HepG2 (cell line): ENCODE results near the gene RNF126. TPM values are rescaled to one million over a fixed set of nuclear protein-coding genes. Genes with fewer than 3 reads are reported as not detected.

ENCODE experiments used
- ATF7 ChIP-seq, 2 experiments: fragments of 450-650 bp in 1 of 2; sonication (generic) in 1 of 2; formaldehyde crosslinking in 1 of 2; IDR thresholded peaks; 2 replicates each; pipeline versions ENCODE4 v1.4.0 to v1.6.1; 2016 to 2020; ENCODE audit warnings: antibody characterized with exemption in 1 of 2, mild to moderate bottlenecking in 1 of 2, missing genetic modification reagents in 1 of 2
- ATF7-NPFF ChIP-seq: sonication (generic); formaldehyde crosslinking; IDR thresholded peaks from 2 replicates; pipeline ENCODE4 v1.8.1; 2023; ENCODE audit warnings: mild to moderate bottlenecking, low read depth, missing genetic modification reagents, moderate library complexity
- FOXP1 ChIP-seq, 2 experiments: fragments of 450-650 bp in 1 of 2; IDR thresholded peaks; 2 replicates each; pipeline ENCODE4 v1.6.1; 2017 to 2018; ENCODE audit warnings: antibody characterized with exemption in 1 of 2
- HNRNPK ChIP-seq: fragments of 200-400 bp; formaldehyde crosslinking; IDR thresholded peaks from 2 replicates; pipeline ENCODE4 v1.6.1; 2018; ENCODE audit warnings: low read length, low read depth, moderate library complexity, mild to moderate bottlenecking; ENCODE audit not compliant: poor library complexity, severe bottlenecking
- JUN ChIP-seq: sonication (generic); formaldehyde crosslinking; IDR thresholded peaks from 2 replicates; pipeline ENCODE4 v1.4.0; 2020; ENCODE audit warnings: mild to moderate bottlenecking, missing genetic modification reagents
- NFE2 ChIP-seq: sonication (generic); formaldehyde crosslinking; IDR thresholded peaks from 2 replicates; pipeline ENCODE4 v1.4.0; 2020; ENCODE audit warnings: missing genetic modification reagents
- TP53 ChIP-seq: sonication (generic); formaldehyde crosslinking; conservative IDR thresholded peaks from 2 replicates; pipeline ENCODE4 v1.4.0; 2020; ENCODE audit warnings: missing genetic modification reagents
- ZNF251 ChIP-seq: sonication (generic); formaldehyde crosslinking; IDR thresholded peaks from 2 replicates; pipeline ENCODE4 v1.9.0; 2021; ENCODE audit warnings: mild to moderate bottlenecking, missing genetic modification reagents
- ZNF75D ChIP-seq: sonication (generic); formaldehyde crosslinking; IDR thresholded peaks from 2 replicates; pipeline ENCODE4 v1.8.1; 2023; ENCODE audit warnings: missing genetic modification reagents, mild to moderate bottlenecking, borderline replicate concordance
- polyA plus RNA-seq, 8 experiments: library from polyadenylated mRNA; depleted of rRNA in 3 of 8; stranded (reverse) in 7 of 8; unstranded in 1 of 8; fragments of >200 nt; fragmentation: Illumina TruSeq in 4 of 8; extraction: Trizol in 4 of 8; gene quantifications; 2 replicates each; pipeline versions ENCODE4 v1.2.1 to v1.2.3, GENCODE V29; 2011 to 2016; ENCODE audit warnings: low read depth in 4 of 8, missing spikeins in 1 of 8, mixed read lengths in 1 of 8; ENCODE audit not compliant: insufficient read depth in 1 of 8
- total RNA-seq, 5 experiments: library from RNA; depleted of rRNA; stranded (reverse); fragments of >200 nt; fragmentation: Illumina TruSeq; extraction: Trizol; gene quantifications; 2 replicates each; pipeline ENCODE4 v1.2.3, GENCODE V29; 2016; ENCODE audit warnings: low read depth in 1 of 5
- TF ChIP-seq, protein P1 (sequence below): sonication (generic); formaldehyde crosslinking; IDR thresholded peaks from 2 replicates; pipeline ENCODE4 v1.5.1; 2020; ENCODE audit warnings: mild to moderate bottlenecking, missing genetic modification reagents, moderate library complexity
- TF ChIP-seq, protein P2 (sequence below): sonication (generic); formaldehyde crosslinking; IDR thresholded peaks from one replicate; pipeline ENCODE4 v1.5.1; 2020; ENCODE audit warnings: mild to moderate bottlenecking, missing genetic modification reagents; ENCODE audit errors: not compliant biosample characterization
- TF ChIP-seq, protein P3 (sequence below): IDR thresholded peaks from 2 replicates; pipeline ENCODE4 v1.6.1; 2012; ENCODE audit warnings: low read length, improper control_type of control experiment

RNF126 gene
- total and polyA plus RNA-seq, 2 of the 13 experiments (the other 11 are each of a cell fraction or from before 2014, with no cell fraction given): 23.2 to 34.0 TPM

DNA sequence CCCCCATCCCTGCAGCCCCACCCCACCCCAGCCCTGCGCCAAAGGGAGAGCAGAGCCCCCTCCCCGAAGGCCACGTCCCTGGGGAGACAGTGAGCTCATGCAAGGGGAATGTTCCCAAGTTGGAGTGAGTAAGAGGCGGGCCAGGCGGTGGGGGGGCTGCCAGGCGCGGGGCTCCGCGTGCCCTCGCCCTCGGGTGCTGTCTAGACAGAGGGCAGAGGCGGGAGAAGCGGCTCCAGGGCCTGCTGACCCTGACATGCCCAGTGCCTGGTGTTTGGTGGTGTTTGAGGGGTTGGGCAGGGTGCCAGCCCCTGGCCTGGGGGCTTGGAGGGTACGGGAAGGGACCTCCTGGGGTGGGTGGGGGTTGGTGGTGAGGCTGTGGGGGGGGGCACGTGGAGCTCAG, 14.2 kb upstream of the RNF126 start (continued):
- TF ChIP-seq, protein P1, sequence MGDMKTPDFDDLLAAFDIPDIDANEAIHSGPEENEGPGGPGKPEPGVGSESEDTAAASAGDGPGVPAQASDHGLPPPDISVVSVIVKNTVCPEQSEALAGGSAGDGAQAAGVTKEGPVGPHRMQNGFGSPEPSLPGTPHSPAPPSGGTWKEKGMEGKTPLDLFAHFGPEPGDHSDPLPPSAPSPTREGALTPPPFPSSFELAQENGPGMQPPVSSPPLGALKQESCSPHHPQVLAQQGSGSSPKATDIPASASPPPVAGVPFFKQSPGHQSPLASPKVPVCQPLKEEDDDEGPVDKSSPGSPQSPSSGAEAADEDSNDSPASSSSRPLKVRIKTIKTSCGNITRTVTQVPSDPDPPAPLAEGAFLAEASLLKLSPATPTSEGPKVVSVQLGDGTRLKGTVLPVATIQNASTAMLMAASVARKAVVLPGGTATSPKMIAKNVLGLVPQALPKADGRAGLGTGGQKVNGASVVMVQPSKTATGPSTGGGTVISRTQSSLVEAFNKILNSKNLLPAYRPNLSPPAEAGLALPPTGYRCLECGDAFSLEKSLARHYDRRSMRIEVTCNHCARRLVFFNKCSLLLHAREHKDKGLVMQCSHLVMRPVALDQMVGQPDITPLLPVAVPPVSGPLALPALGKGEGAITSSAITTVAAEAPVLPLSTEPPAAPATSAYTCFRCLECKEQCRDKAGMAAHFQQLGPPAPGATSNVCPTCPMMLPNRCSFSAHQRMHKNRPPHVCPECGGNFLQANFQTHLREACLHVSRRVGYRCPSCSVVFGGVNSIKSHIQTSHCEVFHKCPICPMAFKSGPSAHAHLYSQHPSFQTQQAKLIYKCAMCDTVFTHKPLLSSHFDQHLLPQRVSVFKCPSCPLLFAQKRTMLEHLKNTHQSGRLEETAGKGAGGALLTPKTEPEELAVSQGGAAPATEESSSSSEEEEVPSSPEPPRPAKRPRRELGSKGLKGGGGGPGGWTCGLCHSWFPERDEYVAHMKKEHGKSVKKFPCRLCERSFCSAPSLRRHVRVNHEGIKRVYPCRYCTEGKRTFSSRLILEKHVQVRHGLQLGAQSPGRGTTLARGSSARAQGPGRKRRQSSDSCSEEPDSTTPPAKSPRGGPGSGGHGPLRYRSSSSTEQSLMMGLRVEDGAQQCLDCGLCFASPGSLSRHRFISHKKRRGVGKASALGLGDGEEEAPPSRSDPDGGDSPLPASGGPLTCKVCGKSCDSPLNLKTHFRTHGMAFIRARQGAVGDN: peak; percentile 8; the same call in 1 of the 2 replicates
- TF ChIP-seq ZNF75D (CRISPR knock-in tag) (no peak), JUN (CRISPR knock-in tag) (0 out of 2 replicates have a peak, but pooled peaks have one; percentile 51), NFE2 (no peak), TP53 (CRISPR knock-in tag) (no peak), ATF7-NPFF (CRISPR knock-in tag) (no peak), FOXP1 (IDR thresholded peaks at IDR 0.05) (no peak), FOXP1 (CRISPR knock-in tag; IDR thresholded peaks at IDR 0.05) (no peak), HNRNPK (no peak), ATF7 (IDR thresholded peaks at IDR 0.05) (no peak), ATF7 (CRISPR knock-in tag; IDR thresholded peaks at IDR 0.05) (no peak), ZNF251 (CRISPR knock-in tag) (no peak)
- TF ChIP-seq, protein P2, sequence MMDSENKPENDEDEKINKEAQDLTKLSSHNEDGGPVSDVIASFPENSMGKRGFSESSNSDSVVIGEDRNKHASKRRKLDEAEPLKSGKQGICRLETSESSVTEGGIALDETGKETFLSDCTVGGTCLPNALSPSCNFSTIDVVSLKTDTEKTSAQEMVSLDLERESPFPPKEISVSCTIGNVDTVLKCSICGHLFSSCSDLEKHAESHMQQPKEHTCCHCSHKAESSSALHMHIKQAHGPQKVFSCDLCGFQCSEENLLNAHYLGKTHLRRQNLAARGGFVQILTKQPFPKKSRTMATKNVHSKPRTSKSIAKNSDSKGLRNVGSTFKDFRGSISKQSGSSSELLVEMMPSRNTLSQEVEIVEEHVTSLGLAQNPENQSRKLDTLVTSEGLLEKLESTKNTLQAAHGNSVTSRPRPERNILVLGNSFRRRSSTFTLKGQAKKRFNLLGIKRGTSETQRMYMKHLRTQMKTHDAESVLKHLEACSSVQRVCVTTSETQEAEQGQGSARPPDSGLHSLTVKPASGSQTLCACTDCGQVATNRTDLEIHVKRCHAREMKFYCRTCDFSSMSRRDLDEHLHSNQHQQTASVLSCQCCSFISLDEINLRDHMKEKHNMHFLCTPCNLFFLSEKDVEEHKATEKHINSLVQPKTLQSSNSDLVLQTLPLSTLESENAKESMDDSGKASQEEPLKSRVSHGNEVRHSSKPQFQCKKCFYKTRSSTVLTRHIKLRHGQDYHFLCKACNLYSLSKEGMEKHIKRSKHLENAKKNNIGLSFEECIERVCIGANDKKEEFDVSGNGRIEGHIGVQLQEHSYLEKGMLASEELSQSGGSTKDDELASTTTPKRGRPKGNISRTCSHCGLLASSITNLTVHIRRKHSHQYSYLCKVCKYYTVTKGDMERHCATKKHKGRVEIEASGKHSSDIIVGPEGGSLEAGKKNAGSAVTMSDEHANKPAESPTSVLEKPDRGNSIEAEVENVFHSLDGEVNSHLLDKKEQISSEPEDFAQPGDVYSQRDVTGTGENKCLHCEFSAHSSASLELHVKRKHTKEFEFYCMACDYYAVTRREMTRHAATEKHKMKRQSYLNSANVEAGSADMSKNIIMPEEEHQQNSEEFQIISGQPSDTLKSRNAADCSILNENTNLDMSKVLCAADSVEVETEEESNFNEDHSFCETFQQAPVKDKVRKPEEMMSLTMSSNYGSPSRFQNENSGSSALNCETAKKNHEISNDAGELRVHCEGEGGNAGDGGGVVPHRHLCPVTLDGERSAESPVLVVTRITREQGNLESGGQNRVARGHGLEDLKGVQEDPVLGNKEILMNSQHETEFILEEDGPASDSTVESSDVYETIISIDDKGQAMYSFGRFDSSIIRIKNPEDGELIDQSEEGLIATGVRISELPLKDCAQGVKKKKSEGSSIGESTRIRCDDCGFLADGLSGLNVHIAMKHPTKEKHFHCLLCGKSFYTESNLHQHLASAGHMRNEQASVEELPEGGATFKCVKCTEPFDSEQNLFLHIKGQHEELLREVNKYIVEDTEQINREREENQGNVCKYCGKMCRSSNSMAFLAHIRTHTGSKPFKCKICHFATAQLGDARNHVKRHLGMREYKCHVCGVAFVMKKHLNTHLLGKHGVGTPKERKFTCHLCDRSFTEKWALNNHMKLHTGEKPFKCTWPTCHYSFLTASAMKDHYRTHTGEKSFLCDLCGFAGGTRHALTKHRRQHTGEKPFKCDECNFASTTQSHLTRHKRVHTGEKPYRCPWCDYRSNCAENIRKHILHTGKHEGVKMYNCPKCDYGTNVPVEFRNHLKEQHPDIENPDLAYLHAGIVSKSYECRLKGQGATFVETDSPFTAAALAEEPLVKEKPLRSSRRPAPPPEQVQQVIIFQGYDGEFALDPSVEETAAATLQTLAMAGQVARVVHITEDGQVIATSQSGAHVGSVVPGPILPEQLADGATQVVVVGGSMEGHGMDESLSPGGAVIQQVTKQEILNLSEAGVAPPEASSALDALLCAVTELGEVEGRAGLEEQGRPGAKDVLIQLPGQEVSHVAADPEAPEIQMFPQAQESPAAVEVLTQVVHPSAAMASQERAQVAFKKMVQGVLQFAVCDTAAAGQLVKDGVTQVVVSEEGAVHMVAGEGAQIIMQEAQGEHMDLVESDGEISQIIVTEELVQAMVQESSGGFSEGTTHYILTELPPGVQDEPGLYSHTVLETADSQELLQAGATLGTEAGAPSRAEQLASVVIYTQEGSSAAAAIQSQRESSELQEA (CRISPR knock-in tag): no peak
- TF ChIP-seq, protein P3, sequence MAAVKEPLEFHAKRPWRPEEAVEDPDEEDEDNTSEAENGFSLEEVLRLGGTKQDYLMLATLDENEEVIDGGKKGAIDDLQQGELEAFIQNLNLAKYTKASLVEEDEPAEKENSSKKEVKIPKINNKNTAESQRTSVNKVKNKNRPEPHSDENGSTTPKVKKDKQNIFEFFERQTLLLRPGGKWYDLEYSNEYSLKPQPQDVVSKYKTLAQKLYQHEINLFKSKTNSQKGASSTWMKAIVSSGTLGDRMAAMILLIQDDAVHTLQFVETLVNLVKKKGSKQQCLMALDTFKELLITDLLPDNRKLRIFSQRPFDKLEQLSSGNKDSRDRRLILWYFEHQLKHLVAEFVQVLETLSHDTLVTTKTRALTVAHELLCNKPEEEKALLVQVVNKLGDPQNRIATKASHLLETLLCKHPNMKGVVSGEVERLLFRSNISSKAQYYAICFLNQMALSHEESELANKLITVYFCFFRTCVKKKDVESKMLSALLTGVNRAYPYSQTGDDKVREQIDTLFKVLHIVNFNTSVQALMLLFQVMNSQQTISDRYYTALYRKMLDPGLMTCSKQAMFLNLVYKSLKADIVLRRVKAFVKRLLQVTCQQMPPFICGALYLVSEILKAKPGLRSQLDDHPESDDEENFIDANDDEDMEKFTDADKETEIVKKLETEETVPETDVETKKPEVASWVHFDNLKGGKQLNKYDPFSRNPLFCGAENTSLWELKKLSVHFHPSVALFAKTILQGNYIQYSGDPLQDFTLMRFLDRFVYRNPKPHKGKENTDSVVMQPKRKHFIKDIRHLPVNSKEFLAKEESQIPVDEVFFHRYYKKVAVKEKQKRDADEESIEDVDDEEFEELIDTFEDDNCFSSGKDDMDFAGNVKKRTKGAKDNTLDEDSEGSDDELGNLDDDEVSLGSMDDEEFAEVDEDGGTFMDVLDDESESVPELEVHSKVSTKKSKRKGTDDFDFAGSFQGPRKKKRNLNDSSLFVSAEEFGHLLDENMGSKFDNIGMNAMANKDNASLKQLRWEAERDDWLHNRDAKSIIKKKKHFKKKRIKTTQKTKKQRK: no peak
